HG03342 (cell line): ENCODE results near the gene ERICH4.

Source experiments
- ATAC-seq: cut with Tn5 transposase; IDR thresholded peaks from one replicate; pipeline ENCODE4 v1.9.1; 2021; ENCODE audit warnings: mild to moderate bottlenecking, moderate library complexity; ENCODE audit not compliant: unreplicated experiment

Gene ERICH4

DNA sequence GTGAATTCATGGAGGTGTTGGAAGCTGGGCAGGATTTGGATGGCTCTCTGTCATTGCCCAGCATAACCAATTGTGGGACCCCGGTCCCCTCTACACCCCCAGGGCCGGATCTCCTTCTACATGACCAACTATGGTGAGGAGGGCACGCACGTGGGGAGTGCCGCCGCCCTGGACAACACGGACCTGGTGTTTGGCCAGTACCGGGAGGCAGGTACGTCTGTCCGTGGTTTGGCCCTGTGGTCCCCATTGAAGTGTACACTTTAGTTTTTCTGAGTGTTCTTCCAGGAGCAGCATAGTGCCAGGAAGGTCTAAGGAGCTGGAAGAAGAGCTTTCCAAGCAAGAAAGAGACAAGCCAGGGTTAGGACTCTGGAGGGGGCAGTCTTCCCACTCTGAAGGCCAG lies 29.0 kb upstream of the ERICH4 start:
- no peak for ATAC-seq

DNA sequence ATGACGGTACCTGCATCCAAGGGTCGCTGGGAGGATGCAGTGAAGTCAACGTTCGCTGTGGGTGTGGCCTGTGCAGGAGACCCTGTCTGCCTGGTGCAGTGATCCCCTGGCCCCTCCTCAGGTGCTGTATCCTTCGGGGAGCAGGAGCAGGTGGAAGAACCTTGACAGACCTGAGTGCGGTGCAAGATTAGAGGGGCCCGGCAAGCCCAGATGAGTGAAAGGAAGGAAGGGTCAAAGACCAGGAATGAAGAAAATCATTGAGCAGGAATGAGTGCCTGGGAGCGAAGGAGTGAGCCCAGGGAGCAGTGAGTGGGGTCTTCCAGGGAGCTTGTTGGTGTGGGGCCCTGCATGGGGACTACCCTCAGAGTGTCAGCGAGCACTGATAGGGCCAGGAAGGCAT lies 28.5 kb upstream of the ERICH4 start:
- ATAC-seq: no peak

DNA sequence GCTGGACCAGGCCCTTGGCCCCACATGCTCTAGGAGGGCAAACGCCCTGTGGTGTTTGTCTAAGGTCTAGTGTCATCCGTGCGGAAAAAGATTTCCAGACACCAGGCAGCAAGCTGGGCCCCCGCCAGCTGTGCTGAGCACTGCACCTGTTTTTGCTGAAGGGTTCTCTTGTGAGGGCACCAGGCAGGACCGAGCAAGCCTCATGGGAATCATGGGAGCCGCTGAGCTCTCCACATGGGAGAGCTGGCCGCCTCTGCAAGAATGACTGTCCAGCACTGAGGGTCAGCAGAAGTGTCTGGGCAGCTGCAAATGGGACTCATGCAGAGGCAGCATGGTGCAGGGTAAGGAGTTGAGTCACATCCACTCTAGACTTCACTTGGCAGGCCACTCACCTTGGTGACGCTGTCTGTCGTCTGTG lies 27.8 kb upstream of the ERICH4 start:
- no peak for ATAC-seq

DNA sequence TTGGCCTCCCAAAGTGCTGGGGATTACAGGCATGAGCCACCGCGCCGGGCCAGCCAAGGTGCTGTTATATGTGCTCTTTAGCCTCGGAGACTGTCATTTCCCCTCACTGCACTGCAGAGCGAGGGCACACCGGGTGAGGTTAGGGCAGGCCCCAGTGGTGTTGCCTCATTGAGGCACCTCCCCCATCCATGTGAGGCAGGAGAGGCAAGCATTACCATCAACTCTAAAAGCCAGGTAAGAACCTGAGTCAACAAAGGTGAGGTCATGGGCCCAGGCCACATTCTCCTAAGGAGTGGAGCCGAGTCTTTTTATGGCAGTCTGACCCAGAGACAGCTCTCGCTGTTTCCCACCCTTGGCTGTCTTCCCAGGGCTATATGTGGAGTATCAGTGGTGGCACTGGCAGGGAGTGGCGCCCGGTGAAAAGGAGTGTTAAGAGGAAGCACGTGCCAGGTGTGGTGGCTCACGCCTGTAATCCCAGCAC lies 26.7 kb upstream of the ERICH4 start:
- ATAC-seq: no peak

- no peak for ATAC-seq
These were observed 22.7 kb upstream of the ERICH4 start for GRCh38 chr19:41420101-41420880.

DNA sequence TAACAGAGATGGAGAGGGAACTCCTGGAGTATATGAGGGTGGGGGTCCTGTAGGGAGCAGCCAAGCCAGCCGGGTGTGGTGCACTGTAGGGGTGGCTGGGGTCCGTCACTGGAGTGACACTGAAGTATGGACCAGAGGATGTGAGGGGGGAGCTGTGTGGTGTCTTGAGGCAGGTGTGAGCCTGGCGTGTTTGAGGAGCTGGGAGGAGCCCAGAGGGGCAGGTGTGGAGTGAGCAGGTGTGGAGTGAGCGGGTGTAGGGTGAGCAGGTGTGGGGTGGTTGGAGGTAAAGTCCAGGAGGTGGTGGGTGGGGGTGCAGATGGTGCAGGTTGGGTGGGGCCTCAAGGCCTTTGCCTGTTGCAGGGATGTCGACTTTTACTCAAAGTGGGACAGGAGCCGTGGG lies 21.6 kb upstream of the ERICH4 start:
- ATAC-seq: no peak

- no peak for ATAC-seq
These were observed 21.0 kb upstream of the ERICH4 start for GRCh38 chr19:41421973-41422372.

DNA sequence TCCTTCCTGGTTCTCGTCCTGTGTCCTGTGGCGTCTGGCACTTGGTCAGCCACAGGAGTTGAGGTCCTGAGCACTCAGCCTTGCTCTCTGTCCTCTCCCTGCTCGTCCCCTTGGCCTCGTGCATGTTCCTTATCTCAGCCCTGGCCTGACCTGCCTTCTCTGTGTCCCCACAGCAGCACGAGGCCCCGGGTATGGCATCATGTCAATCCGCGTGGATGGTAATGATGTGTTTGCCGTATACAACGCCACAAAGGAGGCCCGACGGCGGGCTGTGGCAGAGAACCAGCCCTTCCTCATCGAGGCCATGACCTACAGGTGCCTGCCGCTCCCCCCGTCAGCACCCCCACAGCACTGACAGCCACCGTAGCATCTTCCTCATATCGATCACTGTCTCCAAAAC lies 20.5 kb upstream of the ERICH4 start:
- ATAC-seq: no peak

DNA sequence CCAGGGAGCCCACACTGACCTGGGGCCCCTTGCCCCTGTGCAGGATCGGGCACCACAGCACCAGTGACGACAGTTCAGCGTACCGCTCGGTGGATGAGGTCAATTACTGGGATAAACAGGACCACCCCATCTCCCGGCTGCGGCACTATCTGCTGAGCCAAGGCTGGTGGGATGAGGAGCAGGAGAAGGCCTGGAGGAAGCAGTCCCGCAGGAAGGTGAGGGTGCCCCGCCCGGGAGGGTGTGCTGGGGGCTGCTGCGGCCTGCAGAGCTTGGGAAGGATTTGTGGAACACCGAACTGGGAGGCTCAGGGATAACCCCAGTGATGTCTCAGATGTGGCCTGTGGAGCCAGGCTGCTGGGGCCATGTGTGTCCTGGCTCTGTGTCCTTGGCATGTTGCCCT lies 20.0 kb upstream of the ERICH4 start:
- no peak for ATAC-seq

DNA sequence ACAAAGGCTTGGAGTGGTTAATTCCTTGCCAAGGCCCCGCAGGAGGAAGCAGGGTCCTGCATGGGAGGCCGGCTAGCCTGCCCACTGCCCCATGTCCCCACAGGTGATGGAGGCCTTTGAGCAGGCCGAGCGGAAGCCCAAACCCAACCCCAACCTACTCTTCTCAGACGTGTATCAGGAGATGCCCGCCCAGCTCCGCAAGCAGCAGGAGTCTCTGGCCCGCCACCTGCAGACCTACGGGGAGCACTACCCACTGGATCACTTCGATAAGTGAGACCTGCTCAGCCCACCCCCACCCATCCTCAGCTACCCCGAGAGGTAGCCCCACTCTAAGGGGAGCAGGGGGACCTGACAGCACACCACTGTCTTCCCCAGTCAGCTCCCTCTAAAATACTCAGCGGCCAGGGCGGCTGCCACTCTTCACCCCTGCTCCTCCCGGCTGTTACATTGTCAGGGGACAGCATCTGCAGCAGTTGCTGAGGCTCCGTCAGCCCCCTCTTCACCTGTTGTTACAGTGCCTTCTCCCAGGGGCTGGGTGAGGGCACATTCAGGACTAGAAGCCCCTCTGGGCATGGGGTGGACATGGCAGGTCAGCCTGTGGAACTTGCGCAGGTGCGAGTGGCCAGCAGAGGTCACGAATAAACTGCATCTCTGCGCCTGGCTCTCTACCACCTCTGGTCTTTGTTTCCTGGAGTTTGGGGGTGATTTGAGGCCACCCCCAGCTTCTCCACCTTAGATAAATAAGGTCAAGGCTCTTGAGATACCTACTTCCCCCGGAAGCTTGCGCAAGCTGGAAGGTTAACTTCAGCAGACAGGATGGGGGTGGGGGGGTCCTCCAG lies 18.4 kb upstream of the ERICH4 start:
- no peak for ATAC-seq

DNA sequence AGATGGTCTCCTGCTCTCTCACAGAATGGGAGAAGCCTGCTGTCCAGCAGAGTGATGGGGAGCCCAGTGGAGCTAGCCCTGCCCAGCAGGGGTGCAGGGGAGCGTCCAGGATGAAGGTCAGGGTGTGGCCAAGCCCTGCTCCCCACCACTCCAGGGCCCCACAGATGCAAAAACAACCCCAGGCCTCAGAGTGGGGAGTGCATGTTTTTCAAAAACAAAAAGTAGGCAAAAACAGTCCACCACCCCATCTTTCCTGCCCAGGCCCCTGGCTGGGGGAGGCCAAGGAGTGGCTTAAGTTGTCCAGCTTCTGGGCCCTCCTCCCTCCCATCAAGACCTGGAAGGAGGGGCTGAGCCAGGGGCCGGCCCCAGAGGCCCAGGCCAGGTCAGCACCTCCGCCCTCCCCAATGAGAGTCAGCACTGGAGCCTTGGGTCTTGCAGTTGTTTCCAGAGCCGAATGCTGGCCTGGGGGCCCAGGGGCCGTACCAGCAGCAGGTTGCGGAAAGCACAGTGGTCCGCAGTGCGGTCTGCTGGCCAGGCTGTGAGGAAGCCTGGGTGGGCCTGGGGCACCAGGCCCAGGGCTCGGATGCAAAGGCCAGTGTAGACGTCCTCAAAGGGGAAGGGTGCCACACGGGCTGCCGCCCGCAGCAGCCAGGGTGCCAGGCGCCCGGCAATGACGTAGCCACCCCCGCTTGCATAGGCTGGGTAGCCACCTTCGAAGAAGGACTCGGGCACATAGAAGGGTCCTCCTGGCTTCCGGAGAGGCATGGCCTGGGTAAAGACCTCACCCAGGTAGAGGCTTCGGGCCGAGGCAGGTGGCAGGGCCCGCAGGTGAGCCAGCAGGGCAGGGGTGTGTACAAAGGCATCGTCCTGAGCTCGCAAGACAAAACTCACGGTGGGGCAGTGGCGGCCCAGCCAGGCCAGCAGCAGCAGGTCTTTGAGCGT lies 17.5 kb upstream of the ERICH4 start:
- ATAC-seq: no peak

DNA sequence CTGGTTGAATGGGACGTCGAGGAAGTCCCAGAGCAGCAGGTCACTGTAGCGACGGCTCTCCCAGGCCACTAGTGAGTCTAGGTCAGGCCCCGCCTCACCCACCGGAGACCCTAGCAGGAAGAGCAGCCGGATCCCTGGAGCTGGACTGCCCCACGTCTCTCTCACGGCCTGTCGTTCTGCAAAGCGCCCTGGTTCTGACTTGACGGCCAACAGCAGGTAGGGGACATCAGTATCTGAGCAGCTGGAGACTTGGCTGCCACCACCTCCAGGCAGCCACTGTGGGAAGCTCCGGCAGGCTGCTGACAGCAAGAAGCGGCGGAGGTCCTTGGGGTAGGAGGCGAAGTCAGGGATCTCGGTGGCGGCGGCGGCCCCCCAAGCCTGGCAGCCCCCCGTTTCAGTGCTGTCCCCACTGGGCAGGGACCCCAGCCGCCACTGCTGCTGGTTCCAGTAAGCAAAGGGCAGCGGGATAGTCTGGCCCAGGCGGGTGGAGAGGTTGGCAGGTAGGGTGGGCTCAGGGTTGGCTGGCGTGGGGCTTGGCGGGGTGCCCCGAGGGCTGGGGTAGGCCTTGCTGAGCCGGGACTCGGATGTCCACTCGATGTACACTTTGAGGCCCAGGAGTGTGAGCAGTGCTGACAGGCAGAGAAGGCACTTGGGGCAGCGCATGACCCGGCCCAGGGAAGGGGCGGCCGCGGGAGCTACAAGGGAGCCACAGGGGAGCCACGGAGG lies 16.7 kb upstream of the ERICH4 start:
- no peak for ATAC-seq

GRCh38 chr19:41426952-41427646 lies 15.9 kb upstream of the ERICH4 start, which contains the start of gene B3GNT8:
Gene B3GNT8, minus strand, starts transcription at chr19:41427374. Its CDS starts 596 bp downstream, at chr19:41426778.
- ATAC-seq: no peak

GRCh38 chr19:41427647-41428480 lies 15.1 kb upstream of the ERICH4 start:
- ATAC-seq: no peak

DNA sequence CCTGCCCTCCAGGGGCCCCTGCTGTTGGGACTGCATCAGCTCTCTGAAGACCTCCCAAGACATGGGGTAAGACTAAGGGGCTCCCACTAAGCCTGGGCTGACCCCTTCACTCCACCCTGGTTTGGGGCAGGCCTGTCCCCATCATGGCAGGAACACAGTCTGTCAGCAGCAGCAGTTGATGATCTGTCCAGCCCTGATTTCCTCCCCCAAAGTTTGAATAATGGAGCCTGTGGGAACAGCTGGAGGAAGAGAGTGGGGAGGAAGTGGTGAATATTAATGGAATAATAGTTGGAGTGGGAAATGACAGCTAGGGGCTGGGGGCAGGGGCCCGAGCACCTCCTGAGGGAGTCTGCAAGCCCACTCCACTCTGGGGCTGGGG lies 14.5 kb upstream of the ERICH4 start:
- no peak for ATAC-seq

GRCh38 chr19:41430922-41431321 lies 12.0 kb upstream of the ERICH4 start:
- ATAC-seq: no peak

DNA sequence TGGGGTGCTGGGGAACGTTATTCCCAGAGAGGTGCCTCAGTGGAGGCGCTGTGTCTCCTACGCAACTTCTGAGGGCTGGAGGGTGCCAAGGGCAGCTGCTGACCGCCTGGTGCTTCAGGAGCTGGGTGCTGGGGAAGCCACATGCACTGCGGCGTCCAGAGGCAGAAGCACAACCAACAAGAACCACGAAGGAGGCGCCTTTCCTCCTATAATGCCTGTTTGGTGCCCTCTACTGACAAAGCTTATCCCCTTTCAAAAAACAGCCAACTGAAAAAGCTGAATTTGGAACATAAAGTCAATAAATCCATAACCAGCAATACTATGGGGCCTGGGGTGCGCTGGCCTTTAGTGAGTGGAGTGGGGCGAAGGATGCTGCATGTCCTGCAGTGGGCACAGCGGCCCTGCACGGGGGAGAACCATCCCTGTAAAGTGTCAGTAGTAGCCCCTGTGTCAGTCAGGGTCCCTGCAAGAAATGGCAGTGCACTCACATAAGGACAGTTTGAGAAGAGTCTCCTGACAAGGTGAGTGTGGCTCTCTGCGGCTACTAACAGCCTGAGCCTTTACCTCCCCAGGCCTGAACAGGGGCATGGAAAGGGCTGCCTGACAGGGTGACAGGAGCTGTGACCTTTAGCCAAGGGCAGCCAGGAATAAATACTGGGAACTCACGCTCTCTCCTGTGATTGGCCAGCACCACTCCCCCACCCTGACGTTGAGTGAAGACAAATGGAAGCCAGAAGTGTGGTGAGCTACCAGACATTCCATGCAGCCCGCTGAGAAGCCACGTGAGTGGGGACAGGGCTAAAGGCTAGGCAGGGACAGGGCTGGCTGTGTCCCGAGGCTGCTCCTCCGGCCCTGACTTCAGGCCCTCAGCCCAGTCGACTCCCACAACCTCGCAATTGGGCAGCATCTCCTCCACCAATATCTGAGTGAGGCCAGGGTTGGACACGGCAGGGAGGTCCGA lies 11.2 kb upstream of the ERICH4 start:
- no peak for ATAC-seq

GRCh38 chr19:41433171-41433570 lies 9.8 kb upstream of the ERICH4 start:
- ATAC-seq: no peak
